Endothelial cell of umbilical vein (primary cell): Measurements from ENCODE around the gene ANKDD1B. TPM values are rescaled to one million over a fixed set of nuclear protein-coding genes. Genes with fewer than 3 reads are reported as not detected.

Source experiments
- BruUV-seq: library from RNA; stranded (reverse); fragments of 400-500 nt; replicated peaks from 2 replicates; lab custom pipeline; 2021; lab: Mats Ljungman, UMichigan
- CTCF ChIA-PET: fragments of 300-600, 350-600 bp; sonication (Branson Sonifier 250); formaldehyde crosslinking; loops from one replicate; lab custom pipeline; 2021; ENCODE audit warnings: antibody characterized with exemption, inconsistent platforms; lab: Charles Lee
- POLR2A ChIA-PET: fragments of 300-600, 350-600 bp; sonication (Branson Sonifier 250); formaldehyde crosslinking; loops from one replicate; lab custom pipeline; 2021; ENCODE audit warnings: antibody characterized with exemption, inconsistent platforms; lab: Charles Lee
- DNase-seq: peaks from one replicate; pipeline ENCODE4 v3.0.0-alpha.2; 2011; ENCODE audit warnings: low read depth, low spot score
- FAIRE-seq: peaks from 2 replicates; lab custom pipeline; 2011; peaks lifted over from hg19 to GRCh38; lab: Jason Lieb, UNC
- H2AFZ ChIP-seq: 2 replicates; pipeline ENCODE4 v1.6.0; 2012; ENCODE audit warnings: low read depth, low read length, control low read depth, inconsistent platforms
- H3K27ac ChIP-seq: 2 replicates; pipeline ENCODE4 v1.5.1; 2011; ENCODE audit warnings: low read depth, mild to moderate bottlenecking, control low read depth, low read length, moderate library complexity; ENCODE audit not compliant: insufficient read depth
- H3K27me3 ChIP-seq, 2 experiments: 2 replicates each; pipeline versions ENCODE4 v1.6.0 to v1.6.1; 2011; ENCODE audit warnings: low read length in 2 of 2, mixed read lengths in 1 of 2; ENCODE audit not compliant: control insufficient read depth in 2 of 2, insufficient read depth in 2 of 2
- H3K36me3 ChIP-seq, 2 experiments: 2 replicates in 1 of 2; 3 replicates in 1 of 2; pipeline ENCODE4 v1.5.1; 2011; ENCODE audit warnings: low read length in 2 of 2, mild to moderate bottlenecking in 1 of 2, moderate library complexity in 1 of 2; ENCODE audit not compliant: control insufficient read depth in 2 of 2, insufficient read depth in 2 of 2; ENCODE audit errors: extremely low read depth in 1 of 2
- H3K4me1 ChIP-seq: 3 replicates; pipeline ENCODE4 v1.5.1; 2011; ENCODE audit warnings: mild to moderate bottlenecking, low read length; ENCODE audit not compliant: control insufficient read depth, insufficient read depth; ENCODE audit errors: extremely low read depth
- H3K4me2 ChIP-seq: 2 replicates; pipeline ENCODE4 v1.6.1; 2011; ENCODE audit warnings: low read length, control low read depth, mixed read lengths; ENCODE audit not compliant: insufficient read depth
- H3K4me3 ChIP-seq, 3 experiments: fragments of 200-600 bp in 1 of 3; sonication (generic), shearing (Covaris generic) in 1 of 3; replicated peaks in 1 of 3; 2 replicates each; pipeline ENCODE4 v1.5.1; 2011 to 2016; ENCODE audit warnings: control low read depth in 3 of 3, low read length in 3 of 3, mild to moderate bottlenecking in 2 of 3, inconsistent platforms in 1 of 3, low read depth in 1 of 3, moderate library complexity in 1 of 3; ENCODE audit not compliant: insufficient read depth in 1 of 3
- H3K79me2 ChIP-seq: 2 replicates; pipeline ENCODE4 v1.6.0; 2012; ENCODE audit warnings: low read length, inconsistent platforms; ENCODE audit not compliant: control insufficient read depth, insufficient read depth
- H3K9ac ChIP-seq: replicated peaks from 2 replicates; pipeline ENCODE3; 2011; ENCODE audit warnings: low read length, control low read depth; ENCODE audit not compliant: insufficient read depth; ENCODE audit errors: extremely low read depth
- H3K9me1 ChIP-seq: replicated peaks from 3 replicates; pipeline ENCODE4 v1.6.0; 2011; ENCODE audit warnings: mild to moderate bottlenecking, low read length; ENCODE audit not compliant: control insufficient read depth, insufficient read depth; ENCODE audit errors: extremely low read depth
- H3K9me3 ChIP-seq: replicated peaks from 2 replicates; pipeline ENCODE4 v1.5.1; 2012; ENCODE audit warnings: low read length, inconsistent platforms; ENCODE audit not compliant: control insufficient read depth, insufficient read depth
- H4K20me1 ChIP-seq: replicated peaks from 2 replicates; pipeline ENCODE3; 2011; ENCODE audit warnings: mild to moderate bottlenecking, low read length; ENCODE audit not compliant: control insufficient read depth, insufficient read depth; ENCODE audit errors: extremely low read depth
- CTCF ChIP-seq, 2 donors: IDR thresholded peaks; 1 replicate in 1 of 2; 2 replicates in 1 of 2; pipeline ENCODE4 v1.5.1; 2011; ENCODE audit warnings: low read length in 2 of 2, mild to moderate bottlenecking in 2 of 2, moderate library complexity in 2 of 2, control low read depth in 1 of 2, inconsistent platforms in 1 of 2, low read depth in 1 of 2; ENCODE audit not compliant: insufficient read depth in 1 of 2; ENCODE audit errors: extremely low read depth in 1 of 2
- EZH2 ChIP-seq: IDR thresholded peaks from 2 replicates; pipeline ENCODE4 v1.6.1; 2012; ENCODE audit warnings: borderline replicate concordance, low read depth, mild to moderate bottlenecking, moderate library complexity, low read length, inconsistent platforms; ENCODE audit not compliant: severe bottlenecking
- FOS ChIP-seq: IDR thresholded peaks from 2 replicates; pipeline ENCODE4 v1.6.1; 2011; ENCODE audit warnings: mild to moderate bottlenecking, low read length, moderate library complexity, borderline replicate concordance; ENCODE audit not compliant: insufficient read depth
- GATA2 ChIP-seq: IDR thresholded peaks from 2 replicates; pipeline ENCODE4 v1.7.0; 2011; ENCODE audit warnings: low read depth, mild to moderate bottlenecking, moderate library complexity, mixed read lengths, low read length; ENCODE audit not compliant: insufficient read length, insufficient read depth
- JUN ChIP-seq: IDR thresholded peaks from 2 replicates; pipeline ENCODE4 v1.6.1; 2011; ENCODE audit warnings: borderline replicate concordance, low read depth; ENCODE audit not compliant: insufficient read length, insufficient read depth
- MAX ChIP-seq: IDR thresholded peaks from 2 replicates; pipeline ENCODE4 v1.6.1; 2011; ENCODE audit not compliant: insufficient read depth, insufficient read length
- MYC ChIP-seq: IDR thresholded peaks from one replicate; pipeline ENCODE4 v1.6.1; 2011; ENCODE audit warnings: mild to moderate bottlenecking, low read depth, low read length
- POLR2A ChIP-seq: IDR thresholded peaks from 2 replicates; pipeline ENCODE4 v1.6.1; 2012; ENCODE audit warnings: low read depth, mild to moderate bottlenecking, control low read depth, low read length
- POLR2AphosphoS5 ChIP-seq: IDR thresholded peaks from 2 replicates; pipeline ENCODE4 v1.6.1; 2012; ENCODE audit warnings: low read depth, mild to moderate bottlenecking, control low read depth, low read length, moderate library complexity; ENCODE audit not compliant: insufficient read depth
- dilution Hi-C: fragments of 300-500 bp; cut with MboI; formaldehyde crosslinking; loops from one replicate; pipeline ENCODE4 v1.15.0; 2019; ENCODE audit warnings: low sequenced_read_pairs; ENCODE audit not compliant: extremely low pct_ligation_motif_present
- intact Hi-C: fragments of 100-400 bp; cut with micrococcal nuclease; formaldehyde crosslinking; loops from one replicate; pipeline ENCODE4 v1.10.0; 2022
- polyA plus RNA-seq, 4 experiments: library from polyadenylated mRNA; depleted of rRNA in 3 of 4; stranded (reverse) in 3 of 4; unstranded in 1 of 4; fragments of >200 nt; gene quantifications; 2 replicates each; pipeline versions ENCODE4 v1.2.1 to v1.2.3, GENCODE V29; 2011 to 2012; ENCODE audit warnings: missing spikeins in 1 of 4
- total RNA-seq: library from RNA; stranded (reverse); gene quantifications from 2 replicates; pipeline ENCODE4 v1.2.3, GENCODE V29; 2021

The ANKDD1B gene
- total and polyA plus RNA-seq, 2 donors (not counting 3 experiments of a cell fraction or from before 2014, with no cell fraction given): 0.15 to 0.71 TPM

GRCh38 chr5:75617736-75618352, 6.6 kb downstream of the ANKDD1B start:
- DNase-seq: no peak
- Histone ChIP-seq H3K27me3 (no peaks in the 10 kb centered on the region), H3K4me1 (no peaks in the 10 kb centered on the region), H2AFZ (no peak overlapping the region), H3K27ac (no peak overlapping the region), H3K9me3 (no peaks in the 10 kb centered on the region), H3K36me3 (no peaks in the 10 kb centered on the region), H3K9me1 (no peaks in the 10 kb centered on the region), H3K79me2 (no peaks in the 10 kb centered on the region), H4K20me1 (no peaks in the 10 kb centered on the region), H3K4me3 (no peak overlapping the region), H3K4me2 (no peak overlapping the region), H3K9ac (no peak overlapping the region)
- no TSS peak for BruUV-seq
- POLR2A ChIA-PET: no interaction called here
- no peak for TF ChIP-seq EZH2
- TF ChIP-seq MAX: no peak
- dilution Hi-C loops: no loop called here
- no peak for FAIRE-seq
- intact Hi-C loops: no loop called here
- CTCF ChIA-PET: interaction anchor here (0.6 to 1.9 kb wide), 3 partner anchors 38 to 63 kb away, joined by 3 to 6 read pairs (median 3); no protein-coding TSS in a partner anchor

- Histone ChIP-seq H2AFZ (no peak overlapping the region), H3K27me3 (no peaks in the 10 kb centered on the region)
- POLR2A ChIA-PET: no interaction called here
These were observed 9.1 kb downstream of the ANKDD1B start for GRCh38 chr5:75620184-75620959.

More at GRCh38 chr5:75620184-75620959, 9.1 kb downstream of the ANKDD1B start:
- Histone ChIP-seq H3K4me1 (peaks cover 2% of the 10 kb centered on the region), H3K9ac (no peak overlapping the region), H3K79me2 (no peaks in the 10 kb centered on the region), H3K4me2 (no peak overlapping the region), H3K36me3 (no peaks in the 10 kb centered on the region), H3K9me3 (no peaks in the 10 kb centered on the region), H3K4me3 (no peak overlapping the region), H4K20me1 (no peaks in the 10 kb centered on the region), H3K9me1 (no peaks in the 10 kb centered on the region), H3K27ac (no peak overlapping the region)
- dilution Hi-C loops: no loop called here
- no peak for FAIRE-seq
- no peak for DNase-seq
- BruUV-seq: no TSS peak
- CTCF ChIA-PET: interaction anchor here (1.3 kb wide), 1 partner anchor 8 kb away, joined by 3 read pairs; no protein-coding TSS in a partner anchor
- TF ChIP-seq POLR2AphosphoS5 (no peak), POLR2A (no peak), JUN (no peak), MAX (no peak), GATA2 (no peak), FOS (no peak), CTCF (IDR thresholded peaks at IDR 0.05; ENCODE audit: extremely low read depth in 1 of 2, insufficient read depth in 1 of 2, low read depth in 1 of 2, low read length in 2 of 2) (no peak), EZH2 (no peak), MYC (no peak)
- intact Hi-C loops: no loop called here
